HCT116 (cell line): ENCODE data around the gene ABHD4.

Experiments
- EZH2phosphoT487 ChIP-seq: fragments of 200-600 bp; IDR thresholded peaks from 2 replicates; pipeline ENCODE4 v1.6.1; 2018; ENCODE audit warnings: antibody characterized with exemption, borderline replicate concordance
- FOSL1 ChIP-seq: IDR thresholded peaks from 2 replicates; pipeline ENCODE4 v1.6.1; 2012; ENCODE audit warnings: low read depth
- JUND ChIP-seq: IDR thresholded peaks from 2 replicates; pipeline ENCODE4 v1.6.1; 2012
- POLR2A ChIP-seq: IDR thresholded peaks from 2 replicates; pipeline ENCODE4 v1.7.0; 2011; ENCODE audit warnings: borderline replicate concordance; ENCODE audit not compliant: insufficient read depth, insufficient read length; ENCODE audit errors: extremely low read depth
- POLR2AphosphoS5 ChIP-seq: IDR thresholded peaks from 2 replicates; pipeline ENCODE4 v1.6.1; 2011; ENCODE audit warnings: mild to moderate bottlenecking, low read depth, low read length, moderate library complexity
- RAD21 ChIP-seq: IDR thresholded peaks from 2 replicates; pipeline ENCODE4 v1.6.1; 2012; ENCODE audit warnings: low read depth, mild to moderate bottlenecking
- YY1 ChIP-seq: IDR thresholded peaks from 2 replicates; pipeline ENCODE4 v1.6.1; 2011; ENCODE audit warnings: low read length, low read depth, moderate library complexity, mild to moderate bottlenecking; ENCODE audit not compliant: insufficient replicate concordance; ENCODE audit errors: extremely low read depth
- TF ChIP-seq, protein P1 (sequence below): IDR thresholded peaks from 2 replicates; pipeline ENCODE4 v1.6.1; 2012; ENCODE audit warnings: low read depth
- TF ChIP-seq, protein P2 (sequence below): IDR thresholded peaks from 2 replicates; pipeline ENCODE4 v1.6.1; 2012
- TF ChIP-seq, protein P3 (sequence below), 3 experiments: fragments of 200-600 bp in 1 of 3; sonication (generic) in 1 of 3; IDR thresholded peaks in 2 of 3; conservative IDR thresholded peaks in 1 of 3; 2 replicates each; pipeline ENCODE4 v1.5.1; 2012 to 2017; ENCODE audit warnings: low read depth in 2 of 3, low read length in 2 of 3, antibody characterized with exemption in 1 of 3, borderline replicate concordance in 1 of 3, control low read depth in 1 of 3, mild to moderate bottlenecking in 1 of 3, mixed read lengths in 1 of 3, mixed run types in 1 of 3, moderate library complexity in 1 of 3; ENCODE audit not compliant: insufficient read depth in 1 of 3

DNA sequence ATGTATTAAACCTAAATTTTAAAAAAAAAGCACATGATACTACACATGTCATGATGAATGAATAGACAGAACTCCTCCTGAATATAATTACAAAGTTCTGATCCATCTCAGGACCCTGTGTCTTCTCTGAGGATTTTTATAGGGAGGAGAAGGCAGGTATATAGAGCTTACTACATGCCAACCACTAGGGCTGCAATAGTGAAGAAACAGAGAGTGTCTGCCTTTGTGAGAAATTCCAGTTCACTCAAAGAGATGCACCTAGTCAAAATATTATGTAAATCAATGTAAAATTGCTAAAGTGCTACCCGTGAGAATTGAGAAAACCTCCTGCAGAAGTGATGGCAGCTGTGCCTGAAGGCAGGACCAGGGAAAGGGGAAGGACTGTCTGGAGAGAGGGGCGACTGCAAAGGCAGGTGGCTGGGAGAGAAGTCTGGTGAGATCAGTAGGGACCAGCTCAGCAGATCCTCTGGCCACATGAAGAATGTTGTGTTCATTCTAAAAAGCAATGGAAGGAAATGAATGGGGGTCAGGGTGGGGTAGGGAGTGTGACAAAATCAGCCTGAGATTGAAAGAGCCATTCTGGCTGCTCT is 15.1 kb downstream of the ABHD4 start:
- TF ChIP-seq, protein P1, sequence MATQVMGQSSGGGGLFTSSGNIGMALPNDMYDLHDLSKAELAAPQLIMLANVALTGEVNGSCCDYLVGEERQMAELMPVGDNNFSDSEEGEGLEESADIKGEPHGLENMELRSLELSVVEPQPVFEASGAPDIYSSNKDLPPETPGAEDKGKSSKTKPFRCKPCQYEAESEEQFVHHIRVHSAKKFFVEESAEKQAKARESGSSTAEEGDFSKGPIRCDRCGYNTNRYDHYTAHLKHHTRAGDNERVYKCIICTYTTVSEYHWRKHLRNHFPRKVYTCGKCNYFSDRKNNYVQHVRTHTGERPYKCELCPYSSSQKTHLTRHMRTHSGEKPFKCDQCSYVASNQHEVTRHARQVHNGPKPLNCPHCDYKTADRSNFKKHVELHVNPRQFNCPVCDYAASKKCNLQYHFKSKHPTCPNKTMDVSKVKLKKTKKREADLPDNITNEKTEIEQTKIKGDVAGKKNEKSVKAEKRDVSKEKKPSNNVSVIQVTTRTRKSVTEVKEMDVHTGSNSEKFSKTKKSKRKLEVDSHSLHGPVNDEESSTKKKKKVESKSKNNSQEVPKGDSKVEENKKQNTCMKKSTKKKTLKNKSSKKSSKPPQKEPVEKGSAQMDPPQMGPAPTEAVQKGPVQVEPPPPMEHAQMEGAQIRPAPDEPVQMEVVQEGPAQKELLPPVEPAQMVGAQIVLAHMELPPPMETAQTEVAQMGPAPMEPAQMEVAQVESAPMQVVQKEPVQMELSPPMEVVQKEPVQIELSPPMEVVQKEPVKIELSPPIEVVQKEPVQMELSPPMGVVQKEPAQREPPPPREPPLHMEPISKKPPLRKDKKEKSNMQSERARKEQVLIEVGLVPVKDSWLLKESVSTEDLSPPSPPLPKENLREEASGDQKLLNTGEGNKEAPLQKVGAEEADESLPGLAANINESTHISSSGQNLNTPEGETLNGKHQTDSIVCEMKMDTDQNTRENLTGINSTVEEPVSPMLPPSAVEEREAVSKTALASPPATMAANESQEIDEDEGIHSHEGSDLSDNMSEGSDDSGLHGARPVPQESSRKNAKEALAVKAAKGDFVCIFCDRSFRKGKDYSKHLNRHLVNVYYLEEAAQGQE: no peak
- TF ChIP-seq, protein P2, sequence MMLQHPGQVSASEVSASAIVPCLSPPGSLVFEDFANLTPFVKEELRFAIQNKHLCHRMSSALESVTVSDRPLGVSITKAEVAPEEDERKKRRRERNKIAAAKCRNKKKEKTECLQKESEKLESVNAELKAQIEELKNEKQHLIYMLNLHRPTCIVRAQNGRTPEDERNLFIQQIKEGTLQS: no peak
- TF ChIP-seq POLR2A (no peak), JUND (no peak), FOSL1 (no peak), POLR2AphosphoS5 (no peak), EZH2phosphoT487 (no peak), RAD21 (no peak), YY1 (no peak)
- TF ChIP-seq, protein P3, sequence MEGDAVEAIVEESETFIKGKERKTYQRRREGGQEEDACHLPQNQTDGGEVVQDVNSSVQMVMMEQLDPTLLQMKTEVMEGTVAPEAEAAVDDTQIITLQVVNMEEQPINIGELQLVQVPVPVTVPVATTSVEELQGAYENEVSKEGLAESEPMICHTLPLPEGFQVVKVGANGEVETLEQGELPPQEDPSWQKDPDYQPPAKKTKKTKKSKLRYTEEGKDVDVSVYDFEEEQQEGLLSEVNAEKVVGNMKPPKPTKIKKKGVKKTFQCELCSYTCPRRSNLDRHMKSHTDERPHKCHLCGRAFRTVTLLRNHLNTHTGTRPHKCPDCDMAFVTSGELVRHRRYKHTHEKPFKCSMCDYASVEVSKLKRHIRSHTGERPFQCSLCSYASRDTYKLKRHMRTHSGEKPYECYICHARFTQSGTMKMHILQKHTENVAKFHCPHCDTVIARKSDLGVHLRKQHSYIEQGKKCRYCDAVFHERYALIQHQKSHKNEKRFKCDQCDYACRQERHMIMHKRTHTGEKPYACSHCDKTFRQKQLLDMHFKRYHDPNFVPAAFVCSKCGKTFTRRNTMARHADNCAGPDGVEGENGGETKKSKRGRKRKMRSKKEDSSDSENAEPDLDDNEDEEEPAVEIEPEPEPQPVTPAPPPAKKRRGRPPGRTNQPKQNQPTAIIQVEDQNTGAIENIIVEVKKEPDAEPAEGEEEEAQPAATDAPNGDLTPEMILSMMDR (IDR thresholded peaks at IDR 0.05 in 2 of 3, conservative IDR thresholded peaks at IDR 0.05 in 1 of 3; ENCODE audit: borderline replicate concordance in 1 of 3, insufficient read depth in 1 of 3, low read depth in 2 of 3, low read length in 2 of 3): peak in 2 of 3 experiments; percentile 34 to 37; a peak in 4 of 6 replicates
